Measurements from ENCODE around the gene NBEA. TPM values are rescaled to one million over a fixed set of nuclear protein-coding genes. Genes with fewer than 3 reads are reported as not detected.

Gene NBEA
- total RNA-seq, 1 experiment from 2014 or later: 4.4 TPM

DNA sequence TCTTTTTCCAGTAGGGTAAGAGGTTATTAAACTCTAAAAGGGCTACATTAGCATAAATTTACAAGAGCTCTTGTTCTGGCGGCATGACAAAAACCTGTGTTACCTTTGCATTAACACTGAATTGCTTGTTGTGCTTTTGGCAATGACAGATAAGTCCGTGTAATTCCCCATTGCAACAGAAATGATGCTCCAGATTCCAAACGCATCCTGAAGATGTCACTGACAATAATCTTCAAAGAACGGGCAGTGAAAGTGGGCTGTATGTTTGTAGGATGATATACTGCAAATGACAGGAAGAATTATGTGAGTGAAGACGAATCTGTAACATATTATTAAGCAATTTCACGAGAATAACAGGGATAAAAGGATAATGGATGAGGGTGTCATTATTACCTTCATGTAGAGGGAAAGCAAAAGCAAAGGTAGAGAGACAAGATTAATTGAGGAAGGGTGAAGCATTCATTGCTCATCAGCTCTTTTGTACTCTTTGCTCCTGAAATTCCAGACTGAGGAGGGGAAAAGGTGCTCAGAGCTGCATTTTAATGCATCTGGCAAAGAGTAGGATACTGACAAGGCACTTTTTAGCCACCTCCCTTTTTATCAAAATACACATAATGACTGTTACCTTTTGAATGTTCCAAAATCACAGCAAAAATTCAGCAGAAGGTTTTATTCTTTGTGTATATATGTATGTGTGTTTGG lies 572.9 kb downstream of the NBEA start:
- intact Hi-C loops (cut with micrococcal nuclease): no loop called here
- H3K4me1 ChIP-seq (ENCODE audit: insufficient read depth, low read length): peaks cover 12% of the 10 kb centered on the region
- no peak overlapping the region for H2AFZ ChIP-seq (ENCODE audit: low read length)
- H3K4me2 ChIP-seq (ENCODE audit: low read length): no peak overlapping the region
- no peaks in the 10 kb centered on the region for H4K20me1 ChIP-seq (ENCODE audit: low read length)
- H3K9me2 ChIP-seq (replicated peaks; ENCODE audit: low read length): no peaks in the 10 kb centered on the region
- H3K4me3 ChIP-seq (ENCODE audit: low read length): no peak overlapping the region
- no peak overlapping the region for H3K9ac ChIP-seq (ENCODE audit: low read length)
- no peaks in the 10 kb centered on the region for H3K36me3 ChIP-seq (ENCODE audit: low read depth, low read length)
- POLR2A ChIA-PET (ENCODE audit: unreplicated experiment): no interaction called here
- H3K27me3 ChIP-seq (ENCODE audit: low read length): no peaks in the 10 kb centered on the region
- CTCF ChIA-PET: no interaction called here
- no peak overlapping the region for H3K27ac ChIP-seq (ENCODE audit: low read length)
- H3K9me3 ChIP-seq (ENCODE audit: low read length): no peaks in the 10 kb centered on the region
- BruUV-seq (replicated peaks): no TSS peak
- ATAC-seq (no peak), DNase-seq (peak; percentile 4)
- H3K79me2 ChIP-seq (ENCODE audit: low read length): no peaks in the 10 kb centered on the region
- H3F3A ChIP-seq (ENCODE audit: low read length, unreplicated experiment): peaks cover 4% of the 10 kb centered on the region
- TF ChIP-seq EZH2phosphoT487 (IDR thresholded peaks at IDR 0.05; ENCODE audit: borderline replicate concordance, low read length) (no peak), EZH2 (IDR thresholded peaks at IDR 0.05; ENCODE audit: low read length, unreplicated experiment) (no peak)
- TF ChIP-seq, protein P1, sequence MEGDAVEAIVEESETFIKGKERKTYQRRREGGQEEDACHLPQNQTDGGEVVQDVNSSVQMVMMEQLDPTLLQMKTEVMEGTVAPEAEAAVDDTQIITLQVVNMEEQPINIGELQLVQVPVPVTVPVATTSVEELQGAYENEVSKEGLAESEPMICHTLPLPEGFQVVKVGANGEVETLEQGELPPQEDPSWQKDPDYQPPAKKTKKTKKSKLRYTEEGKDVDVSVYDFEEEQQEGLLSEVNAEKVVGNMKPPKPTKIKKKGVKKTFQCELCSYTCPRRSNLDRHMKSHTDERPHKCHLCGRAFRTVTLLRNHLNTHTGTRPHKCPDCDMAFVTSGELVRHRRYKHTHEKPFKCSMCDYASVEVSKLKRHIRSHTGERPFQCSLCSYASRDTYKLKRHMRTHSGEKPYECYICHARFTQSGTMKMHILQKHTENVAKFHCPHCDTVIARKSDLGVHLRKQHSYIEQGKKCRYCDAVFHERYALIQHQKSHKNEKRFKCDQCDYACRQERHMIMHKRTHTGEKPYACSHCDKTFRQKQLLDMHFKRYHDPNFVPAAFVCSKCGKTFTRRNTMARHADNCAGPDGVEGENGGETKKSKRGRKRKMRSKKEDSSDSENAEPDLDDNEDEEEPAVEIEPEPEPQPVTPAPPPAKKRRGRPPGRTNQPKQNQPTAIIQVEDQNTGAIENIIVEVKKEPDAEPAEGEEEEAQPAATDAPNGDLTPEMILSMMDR (conservative IDR thresholded peaks at IDR 0.05; ENCODE audit: low read depth, low read length): no peak

- no peak for ATAC-seq
- no peak overlapping the region for H3K4me2 ChIP-seq (ENCODE audit: low read length)
- H3K4me3 ChIP-seq (ENCODE audit: low read length): no peak overlapping the region
- H3K79me2 ChIP-seq (ENCODE audit: low read length): no peaks in the 10 kb centered on the region
- H3K36me3 ChIP-seq (ENCODE audit: low read depth, low read length): no peaks in the 10 kb centered on the region
- no TSS peak for BruUV-seq (replicated peaks)
- no peaks in the 10 kb centered on the region for H3K27me3 ChIP-seq (ENCODE audit: low read length)
- no peaks in the 10 kb centered on the region for H3F3A ChIP-seq (ENCODE audit: low read length, unreplicated experiment)
- no peak for TF ChIP-seq EZH2 (IDR thresholded peaks at IDR 0.05; ENCODE audit: low read length, unreplicated experiment)
- no peak for TF ChIP-seq EZH2phosphoT487 (IDR thresholded peaks at IDR 0.05; ENCODE audit: borderline replicate concordance, low read length)
- TF ChIP-seq, protein P1 (conservative IDR thresholded peaks at IDR 0.05; ENCODE audit: low read depth, low read length): no peak
- no peak for DNase-seq
- no peaks in the 10 kb centered on the region for H4K20me1 ChIP-seq (ENCODE audit: low read length)
- ChIA-PET POLR2A (ENCODE audit: unreplicated experiment) (no interaction called here), CTCF (no interaction called here)
- no peak overlapping the region for H2AFZ ChIP-seq (ENCODE audit: low read length)
- intact Hi-C loops (cut with micrococcal nuclease): no loop called here
- no peaks in the 10 kb centered on the region for H3K9me2 ChIP-seq (replicated peaks; ENCODE audit: low read length)
- no peak overlapping the region for H3K9ac ChIP-seq (ENCODE audit: low read length)
- H3K9me3 ChIP-seq (ENCODE audit: low read length): no peaks in the 10 kb centered on the region
- H3K27ac ChIP-seq (ENCODE audit: low read length): no peak overlapping the region
- H3K4me1 ChIP-seq (ENCODE audit: insufficient read depth, low read length): no peaks in the 10 kb centered on the region
These were observed 576.4 kb downstream of the NBEA start for GRCh38 chr13:35518337-35518946.

DNA sequence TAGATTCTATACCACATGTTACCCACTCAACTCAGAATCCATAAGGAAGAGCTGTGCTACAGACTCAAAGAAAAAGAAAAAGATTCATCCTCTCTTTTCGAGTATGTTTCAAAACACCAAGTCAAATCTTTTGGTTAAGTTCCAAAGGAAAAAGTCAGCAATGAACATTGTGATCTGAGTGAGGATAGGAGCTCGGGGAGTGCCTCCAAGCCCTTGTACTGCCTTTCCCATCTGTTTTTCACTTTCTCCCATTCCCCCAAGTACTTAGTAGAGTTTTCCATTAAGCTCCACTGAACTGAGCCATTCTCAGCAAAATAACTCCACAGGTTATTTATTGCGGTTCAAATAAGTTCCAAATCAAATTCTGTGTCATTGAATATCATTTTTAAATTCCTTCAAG lies 582.1 kb downstream of the NBEA start:
- ChIA-PET POLR2A (ENCODE audit: unreplicated experiment) (no interaction called here), CTCF (no interaction called here)
- no peak overlapping the region for H3K4me3 ChIP-seq (ENCODE audit: low read length)
- intact Hi-C loops (cut with micrococcal nuclease): no loop called here
- H3K9ac ChIP-seq (ENCODE audit: low read length): no peak overlapping the region
- H3F3A ChIP-seq (ENCODE audit: low read length, unreplicated experiment): no peaks in the 10 kb centered on the region
- TF ChIP-seq EZH2 (IDR thresholded peaks at IDR 0.05; ENCODE audit: low read length, unreplicated experiment): no peak
- TF ChIP-seq, protein P1 (conservative IDR thresholded peaks at IDR 0.05; ENCODE audit: low read depth, low read length): no peak
- no peak for TF ChIP-seq EZH2phosphoT487 (IDR thresholded peaks at IDR 0.05; ENCODE audit: borderline replicate concordance, low read length)
- no peak for DNase-seq
- no peaks in the 10 kb centered on the region for H3K79me2 ChIP-seq (ENCODE audit: low read length)
- H4K20me1 ChIP-seq (ENCODE audit: low read length): no peaks in the 10 kb centered on the region
- no peak overlapping the region for H2AFZ ChIP-seq (ENCODE audit: low read length)
- H3K4me1 ChIP-seq (ENCODE audit: insufficient read depth, low read length): no peaks in the 10 kb centered on the region
- no peak overlapping the region for H3K4me2 ChIP-seq (ENCODE audit: low read length)
- H3K36me3 ChIP-seq (ENCODE audit: low read depth, low read length): no peaks in the 10 kb centered on the region
- no TSS peak for BruUV-seq (replicated peaks)
- H3K9me2 ChIP-seq (replicated peaks; ENCODE audit: low read length): no peaks in the 10 kb centered on the region
- no peak for ATAC-seq
- H3K27ac ChIP-seq (ENCODE audit: low read length): no peak overlapping the region
- H3K9me3 ChIP-seq (ENCODE audit: low read length): no peaks in the 10 kb centered on the region
- no peaks in the 10 kb centered on the region for H3K27me3 ChIP-seq (ENCODE audit: low read length)
